Adrenal gland (tissue), 12 donors: ENCODE results near the gene TTLL11. TPM values are rescaled to one million over a fixed set of nuclear protein-coding genes. Genes with fewer than 3 reads are reported as not detected.
A peak's percentile ranks its signal among the peaks of the same experiment; 100 is the strongest.

Experiments used
- DNase-seq, 7 donors: peaks; one replicate each; pipeline ENCODE4 v3.0.0-alpha.2; 2019 to 2020
- H3K27ac ChIP-seq, 5 donors: fragments of 200-600 bp; sonication (generic) in 4 of 5; 1 replicate in 3 of 5; 2 replicates in 2 of 5; pipeline versions ENCODE4 v1.5.1 to v1.8.0; 2016 to 2020; ENCODE audit warnings: mild to moderate bottlenecking in 1 of 5
- H3K27me3 ChIP-seq: fragments of 200-600 bp; 2 replicates; pipeline ENCODE4 v1.8.0; 2021
- H3K36me3 ChIP-seq, 2 donors: fragments of 200-600 bp; replicated peaks in 1 of 2; 1 replicate in 1 of 2; 2 replicates in 1 of 2; pipeline versions ENCODE4 v1.5.1 to v1.8.0; 2018 to 2022
- H3K4me1 ChIP-seq, 2 donors: fragments of 200-600 bp; replicated peaks in 1 of 2; 1 replicate in 1 of 2; 2 replicates in 1 of 2; pipeline versions ENCODE4 v1.5.1 to v1.8.0; 2018 to 2021
- H3K4me3 ChIP-seq, 4 donors: fragments of 200-600 bp; sonication (generic) in 3 of 4; one replicate each; pipeline ENCODE4 v1.5.1; 2016 to 2018
- H3K9me3 ChIP-seq, 3 donors: fragments of 200-600 bp; sonication (generic) in 1 of 3; replicated peaks in 1 of 3; 1 replicate in 2 of 3; 2 replicates in 1 of 3; pipeline versions ENCODE4 v1.5.1 to v1.8.0; 2016 to 2021
- POLR2A ChIP-seq, 2 donors: fragments of 450-650 bp; IDR thresholded peaks; one replicate each; pipeline ENCODE4 v1.6.1; 2017; ENCODE audit warnings: antibody characterized with exemption in 2 of 2, mild to moderate bottlenecking in 2 of 2, moderate library complexity in 1 of 2
- WGBS, 4 donors: extraction: QIAGEN DNeasy Blood & Tissue Kit in 2 of 4; methylation state at CpG; one replicate each; pipeline versions ENCODE4 v1.1.5 to v1.1.7; 2013 to 2017; 5-methylcytosine and 5-hydroxymethylcytosine counted together
- intact Hi-C, 2 donors: fragments of 100-400 bp; cut with DNase I; formaldehyde crosslinking; loops; one replicate each; pipeline versions ENCODE4 v1.14.1 to v1.15.0; 2022 to 2023
- polyA plus RNA-seq, 3 donors: library from polyadenylated mRNA; stranded (reverse); fragments of 200-250 nt in 2 of 3; fragments of 350-450 nt in 1 of 3; fragmentation: Illumina TruSeq in 1 of 3; extraction: RNeasy Lipid Tissue Mini Kit (QIAGEN cat#74804) in 1 of 3; gene quantifications; one replicate each; pipeline ENCODE4 v1.2.3, GENCODE V29; 2013 to 2014
- total RNA-seq, 9 donors: library from RNA; depleted of rRNA in 4 of 9; stranded (reverse); fragments of >200 nt in 4 of 9; fragments of 120-200 nt in 1 of 9; fragmentation: NEBNext Ultra II Directional in 1 of 9; extraction: Animal tissue kit (Norgen Biotek cat#: 25700) in 1 of 9; gene quantifications; one replicate each; pipeline versions ENCODE4 v1.1.0 to v1.2.4, GENCODE V29; 2013 to 2023
- TF ChIP-seq, protein P1 (sequence below), 6 experiments: fragments of 450-650 bp in 4 of 6; fragments of 200-600 bp in 2 of 6; sonication (generic) in 1 of 6; IDR thresholded peaks; 1 replicate in 5 of 6; 2 replicates in 1 of 6; pipeline versions ENCODE4 v1.5.1 to v1.8.0; 2016 to 2021; ENCODE audit warnings: antibody characterized with exemption in 6 of 6, mild to moderate bottlenecking in 2 of 6, moderate library complexity in 1 of 6
- donor health status: healthy with polysubstance abuse.
- donor health status: Bipolar disorder and iron deficiency.
- donor health status: DM: yes; HTN: yes; CAD: no.
- donor health status: DM: no; HTN: no; CAD: no.
- donor health status: DM: no; HTN: no; CAD: no.
- donor health status: DM: yes; HTN: yes; CAD: no.

TTLL11 gene
- total and polyA plus RNA-seq, 12 donors, result 4.8 to 30.9 (median 13.7) TPM

DNA sequence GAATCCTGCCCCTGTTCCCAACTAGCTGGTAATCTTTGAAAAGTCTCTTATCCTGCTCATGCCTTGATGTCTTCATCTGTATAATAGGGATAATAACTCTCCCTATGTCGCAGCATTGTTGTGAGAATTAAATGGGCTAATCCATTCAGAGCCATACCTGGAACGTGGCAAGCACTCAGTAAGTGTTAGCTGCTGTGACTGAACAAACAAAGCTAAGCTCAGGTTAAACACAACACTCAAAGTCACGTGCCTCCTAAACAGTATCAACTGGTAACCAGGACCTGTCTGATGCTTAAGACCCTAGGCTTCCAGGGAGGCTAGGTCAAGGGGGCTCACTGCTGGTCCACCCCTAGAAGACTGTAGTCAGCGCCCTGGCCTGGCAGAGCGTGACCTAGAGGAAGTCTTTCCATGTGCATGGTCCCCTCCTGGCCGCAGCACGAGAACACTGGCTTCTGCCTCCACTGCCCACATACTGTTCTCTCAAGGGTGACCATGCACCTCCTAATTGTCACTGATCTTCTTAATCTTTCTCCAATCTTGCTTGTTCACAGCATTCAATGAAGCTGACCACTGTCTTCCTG, 211.1 kb downstream of the TTLL11 start:
- Histone ChIP-seq H3K27me3 (no peaks in the 10 kb centered on the region), H3K36me3 (no peaks in the 10 kb centered on the region), H3K27ac (no peak overlapping the region), H3K4me1 (peaks cover 0 to 17% of the 10 kb centered on the region in 2 donors), H3K4me3 (no peak overlapping the region), H3K9me3 (no peaks in the 10 kb centered on the region)
- 78 to 98% (median 88%) methylated on average over 6 to 7 of the region's 7 CpGs for WGBS, 4 donors
- intact Hi-C loops, result no loop called here
- no peak for DNase-seq
- no peak for TF ChIP-seq POLR2A (IDR thresholded peaks at IDR 0.05)
- TF ChIP-seq, protein P1, sequence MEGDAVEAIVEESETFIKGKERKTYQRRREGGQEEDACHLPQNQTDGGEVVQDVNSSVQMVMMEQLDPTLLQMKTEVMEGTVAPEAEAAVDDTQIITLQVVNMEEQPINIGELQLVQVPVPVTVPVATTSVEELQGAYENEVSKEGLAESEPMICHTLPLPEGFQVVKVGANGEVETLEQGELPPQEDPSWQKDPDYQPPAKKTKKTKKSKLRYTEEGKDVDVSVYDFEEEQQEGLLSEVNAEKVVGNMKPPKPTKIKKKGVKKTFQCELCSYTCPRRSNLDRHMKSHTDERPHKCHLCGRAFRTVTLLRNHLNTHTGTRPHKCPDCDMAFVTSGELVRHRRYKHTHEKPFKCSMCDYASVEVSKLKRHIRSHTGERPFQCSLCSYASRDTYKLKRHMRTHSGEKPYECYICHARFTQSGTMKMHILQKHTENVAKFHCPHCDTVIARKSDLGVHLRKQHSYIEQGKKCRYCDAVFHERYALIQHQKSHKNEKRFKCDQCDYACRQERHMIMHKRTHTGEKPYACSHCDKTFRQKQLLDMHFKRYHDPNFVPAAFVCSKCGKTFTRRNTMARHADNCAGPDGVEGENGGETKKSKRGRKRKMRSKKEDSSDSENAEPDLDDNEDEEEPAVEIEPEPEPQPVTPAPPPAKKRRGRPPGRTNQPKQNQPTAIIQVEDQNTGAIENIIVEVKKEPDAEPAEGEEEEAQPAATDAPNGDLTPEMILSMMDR (IDR thresholded peaks at IDR 0.05), result no peak

DNA sequence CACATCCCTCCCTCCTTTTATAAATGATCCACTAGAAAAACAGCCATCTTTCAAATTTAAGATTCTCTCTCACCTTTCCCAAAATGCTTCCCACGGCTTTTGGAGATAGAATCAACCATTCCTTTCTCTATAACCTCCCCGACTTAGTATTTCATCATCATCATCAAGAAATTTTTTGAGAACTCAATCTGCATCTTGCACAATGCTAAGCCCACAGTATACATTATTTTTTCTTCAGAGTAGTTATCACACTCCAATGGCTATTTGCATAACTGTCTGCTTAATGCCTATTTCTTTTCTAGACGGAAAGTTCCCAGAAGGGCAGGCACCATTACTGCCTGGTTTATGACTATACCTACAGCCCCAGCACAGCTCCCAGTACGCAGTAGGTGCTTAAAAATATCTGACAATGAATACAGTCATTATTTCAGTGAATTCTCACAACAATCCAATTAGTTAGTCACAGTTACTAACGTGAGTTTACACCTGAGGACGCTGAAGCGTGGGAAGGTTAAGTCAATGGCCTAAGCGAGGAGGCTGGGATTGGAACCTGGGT, 212.7 kb downstream of the TTLL11 start:
- Histone ChIP-seq H3K4me1 (peaks cover 0 to 15% of the 10 kb centered on the region in 2 donors), H3K9me3 (no peaks in the 10 kb centered on the region), H3K27me3 (no peaks in the 10 kb centered on the region), H3K4me3 (no peak overlapping the region), H3K27ac (no peak overlapping the region), H3K36me3 (no peaks in the 10 kb centered on the region)
- no peak for DNase-seq
- intact Hi-C loops, result no loop called here
- TF ChIP-seq POLR2A (IDR thresholded peaks at IDR 0.05), result no peak
- TF ChIP-seq, protein P1 (IDR thresholded peaks at IDR 0.05), result no peak
- WGBS, 4 donors, result 84 to 95% (median 90%) methylated on average over 8 of the region's 8 CpGs

DNA sequence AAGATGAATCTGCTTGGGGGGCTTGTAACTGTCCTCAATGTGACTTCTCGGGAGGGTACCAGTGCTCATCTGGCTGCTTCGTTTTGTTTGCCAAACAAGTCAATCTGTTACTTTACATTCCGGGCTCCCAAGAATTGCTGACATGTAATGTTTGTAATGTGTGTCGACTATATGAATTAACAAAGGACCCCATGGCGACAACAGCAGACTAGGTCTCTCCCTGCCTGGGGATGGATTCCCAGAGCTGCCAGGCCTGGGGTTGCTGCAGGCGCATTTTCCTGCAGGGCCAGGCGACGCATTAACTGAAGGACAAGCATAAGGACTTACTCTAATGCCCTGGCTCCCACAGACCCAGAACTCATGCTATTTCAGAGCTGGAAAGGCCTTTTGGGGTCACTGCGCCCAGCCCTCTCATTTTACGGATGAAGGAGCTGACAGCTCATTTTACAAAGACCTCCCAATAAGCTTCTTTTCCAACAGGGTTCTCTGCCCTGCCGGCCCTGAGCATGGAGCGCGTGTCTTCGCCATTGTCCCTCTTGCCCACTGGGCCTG, 214.8 kb downstream of the TTLL11 start:
- H3K4me1 ChIP-seq, result peaks cover 0 to 4% of the 10 kb centered on the region in 2 donors
- no peaks in the 10 kb centered on the region for H3K36me3 ChIP-seq
- no peak for DNase-seq

DNA sequence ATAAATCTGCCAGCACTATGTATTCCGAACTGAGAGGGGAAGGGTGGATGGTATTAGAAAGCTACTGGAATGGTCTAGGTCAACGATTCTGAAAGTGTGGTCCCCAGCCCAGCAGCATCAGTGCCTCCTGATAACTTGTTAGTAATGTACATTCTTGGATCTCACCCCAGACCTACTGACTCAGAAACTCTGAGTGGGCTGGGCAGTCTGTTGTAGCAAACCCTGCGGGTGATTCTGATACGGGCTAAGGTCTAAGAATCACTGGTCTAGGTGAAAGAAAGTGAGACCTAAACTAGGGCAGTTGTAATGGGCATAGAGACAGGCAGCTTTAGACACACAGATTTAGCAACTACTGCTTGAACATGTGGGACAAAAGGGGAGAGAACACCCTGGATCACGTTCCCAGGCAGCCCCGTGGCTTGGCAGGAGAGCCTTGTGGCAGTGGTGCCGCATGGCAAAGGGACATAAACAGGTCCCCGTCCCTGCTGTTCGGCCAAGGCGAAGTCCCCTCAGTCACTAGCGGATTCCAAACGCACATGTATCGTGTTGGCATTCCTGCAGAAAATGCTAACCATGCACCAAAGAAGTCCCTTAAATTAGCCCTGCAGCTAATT, 216.3 kb downstream of the TTLL11 start:
- Histone ChIP-seq H3K4me3 (no peak overlapping the region), H3K9me3 (no peaks in the 10 kb centered on the region), H3K36me3 (no peaks in the 10 kb centered on the region), H3K27ac (no peak overlapping the region), H3K27me3 (no peaks in the 10 kb centered on the region), H3K4me1 (no peaks in the 10 kb centered on the region)
- peak in 5 of 7 donors; percentile 28 to 65 (median 50) for DNase-seq
- intact Hi-C loops, result loop anchor here in 1 of 2 donors (10.0 kb wide), 2 partner anchors 62 to 108 kb away; no protein-coding TSS in a partner anchor
- TF ChIP-seq, protein P1 (IDR thresholded peaks at IDR 0.05), result no peak
- no peak for TF ChIP-seq POLR2A (IDR thresholded peaks at IDR 0.05)
- 76 to 87% (median 80%) methylated on average over 12 to 13 of the region's 13 CpGs for WGBS, 4 donors

More for the DNA sequence above, 214.8 kb downstream of the TTLL11 start:
- intact Hi-C loops, result loop anchor here in 1 of 2 donors (10.0 kb wide), 2 partner anchors 64 to 106 kb away; no protein-coding TSS in a partner anchor
- TF ChIP-seq, protein P1 (IDR thresholded peaks at IDR 0.05), result no peak
- no peak for TF ChIP-seq POLR2A (IDR thresholded peaks at IDR 0.05)
- H3K4me3 ChIP-seq, result no peak overlapping the region
- H3K27ac ChIP-seq, result no peak overlapping the region
- no peaks in the 10 kb centered on the region for H3K27me3 ChIP-seq
- 87 to 95% (median 91%) methylated on average over 13 to 14 of the region's 14 CpGs for WGBS, 4 donors
- H3K9me3 ChIP-seq, result no peaks in the 10 kb centered on the region
